Muscle layer of duodenum (tissue), 2 donors: ENCODE data around the gene LACC1.

ENCODE experiments used
- H3K27ac ChIP-seq: one replicate; pipeline ENCODE4 v1.7.0; 2013; ENCODE audit warnings: mild to moderate bottlenecking, low read length
- H3K27me3 ChIP-seq: one replicate; pipeline ENCODE4 v1.7.0; 2013; ENCODE audit warnings: low read depth, mild to moderate bottlenecking, control low read depth, low read length
- H3K36me3 ChIP-seq, 2 donors: one replicate each; pipeline ENCODE4 v1.7.0; 2013; ENCODE audit warnings: low read length in 2 of 2, control low read depth in 1 of 2, mild to moderate bottlenecking in 1 of 2; ENCODE audit not compliant: insufficient read depth in 2 of 2, control insufficient read depth in 1 of 2
- H3K4me1 ChIP-seq, 2 donors: one replicate each; pipeline ENCODE4 v1.7.0; 2013; ENCODE audit warnings: low read length in 2 of 2, mild to moderate bottlenecking in 2 of 2, control low read depth in 1 of 2, moderate library complexity in 1 of 2; ENCODE audit not compliant: insufficient read depth in 2 of 2, control insufficient read depth in 1 of 2
- H3K4me3 ChIP-seq, 2 donors: one replicate each; pipeline ENCODE4 v1.7.0; 2013; ENCODE audit warnings: low read length in 2 of 2, low read depth in 1 of 2, mild to moderate bottlenecking in 1 of 2
- H3K9me3 ChIP-seq, 2 donors: one replicate each; pipeline ENCODE4 v1.7.0; 2013; ENCODE audit warnings: low read length in 2 of 2, control low read depth in 1 of 2, mild to moderate bottlenecking in 1 of 2; ENCODE audit not compliant: control insufficient read depth in 1 of 2
- donor health status: healthy.

The LACC1 gene

GRCh38 chr13:43884222-43884621 is 4.5 kb downstream of the LACC1 start:
- Histone ChIP-seq H3K36me3 (peaks cover 0 to 1% of the 10 kb centered on the region in 2 donors), H3K27me3 (no peaks in the 10 kb centered on the region), H3K9me3 (no peaks in the 10 kb centered on the region), H3K4me3 (no peak overlapping the region), H3K4me1 (peaks cover 3 to 5% of the 10 kb centered on the region in 2 donors), H3K27ac (no peak overlapping the region)

GRCh38 chr13:43894438-43894837 is 14.7 kb downstream of the LACC1 start:
- no peaks in the 10 kb centered on the region for H3K27me3 ChIP-seq
- H3K27ac ChIP-seq = no peak overlapping the region
- H3K4me3 ChIP-seq = no peak overlapping the region
- H3K9me3 ChIP-seq = no peaks in the 10 kb centered on the region
- H3K36me3 ChIP-seq = peaks cover 0 to 5% of the 10 kb centered on the region in 2 donors
- no peaks in the 10 kb centered on the region for H3K4me1 ChIP-seq

- no peak overlapping the region for H3K27ac ChIP-seq
- H3K36me3 ChIP-seq = peaks cover 0 to 5% of the 10 kb centered on the region in 2 donors
- H3K9me3 ChIP-seq = no peaks in the 10 kb centered on the region
- no peaks in the 10 kb centered on the region for H3K27me3 ChIP-seq
- H3K4me3 ChIP-seq = no peak overlapping the region
- H3K4me1 ChIP-seq = no peaks in the 10 kb centered on the region
Observed at GRCh38 chr13:43895940-43896339, 16.2 kb downstream of the LACC1 start.

- peaks cover 0 to 7% of the 10 kb centered on the region in 2 donors for H3K4me1 ChIP-seq
- no peaks in the 10 kb centered on the region for H3K27me3 ChIP-seq
- H3K4me3 ChIP-seq = no peak overlapping the region
- H3K9me3 ChIP-seq = no peaks in the 10 kb centered on the region
- H3K36me3 ChIP-seq = no peaks in the 10 kb centered on the region
- no peak overlapping the region for H3K27ac ChIP-seq
Observed at GRCh38 chr13:43905435-43906031, 25.8 kb downstream of the LACC1 start.

GRCh38 chr13:43908156-43909126 is 28.7 kb downstream of the LACC1 start:
- H3K9me3 ChIP-seq = no peaks in the 10 kb centered on the region
- no peak overlapping the region for H3K4me3 ChIP-seq
- H3K27ac ChIP-seq = no peak overlapping the region
- H3K4me1 ChIP-seq = peaks cover 0 to 7% of the 10 kb centered on the region in 2 donors
- H3K27me3 ChIP-seq = no peaks in the 10 kb centered on the region
- no peaks in the 10 kb centered on the region for H3K36me3 ChIP-seq

- Histone ChIP-seq H3K36me3 (no peaks in the 10 kb centered on the region), H3K4me3 (no peak overlapping the region), H3K27ac (no peak overlapping the region), H3K27me3 (no peaks in the 10 kb centered on the region), H3K4me1 (peaks cover 0 to 7% of the 10 kb centered on the region in 2 donors), H3K9me3 (no peaks in the 10 kb centered on the region)
Observed at GRCh38 chr13:43910856-43911255, 31.2 kb downstream of the LACC1 start.

GRCh38 chr13:43911278-43911677 is 31.6 kb downstream of the LACC1 start:
- H3K4me3 ChIP-seq = no peak overlapping the region
- peaks cover 0 to 7% of the 10 kb centered on the region in 2 donors for H3K4me1 ChIP-seq
- no peak overlapping the region for H3K27ac ChIP-seq
- no peaks in the 10 kb centered on the region for H3K36me3 ChIP-seq
- H3K9me3 ChIP-seq = no peaks in the 10 kb centered on the region
- H3K27me3 ChIP-seq = no peaks in the 10 kb centered on the region

GRCh38 chr13:43911871-43912270 is 32.2 kb downstream of the LACC1 start:
- Histone ChIP-seq H3K9me3 (no peaks in the 10 kb centered on the region), H3K4me3 (no peak overlapping the region), H3K4me1 (peaks cover 0 to 7% of the 10 kb centered on the region in 2 donors), H3K27ac (no peak overlapping the region), H3K36me3 (no peaks in the 10 kb centered on the region), H3K27me3 (no peaks in the 10 kb centered on the region)

- Histone ChIP-seq H3K27ac (no peak overlapping the region), H3K4me1 (no peaks in the 10 kb centered on the region), H3K4me3 (no peak overlapping the region), H3K9me3 (no peaks in the 10 kb centered on the region), H3K36me3 (no peaks in the 10 kb centered on the region), H3K27me3 (no peaks in the 10 kb centered on the region)
Observed at GRCh38 chr13:43915451-43915850, 35.7 kb downstream of the LACC1 start.

GRCh38 chr13:43916828-43917227 is 37.1 kb downstream of the LACC1 start:
- Histone ChIP-seq H3K27me3 (no peaks in the 10 kb centered on the region), H3K4me3 (no peak overlapping the region), H3K4me1 (no peaks in the 10 kb centered on the region), H3K36me3 (no peaks in the 10 kb centered on the region), H3K27ac (no peak overlapping the region), H3K9me3 (no peaks in the 10 kb centered on the region)

GRCh38 chr13:43918636-43919035 is 38.9 kb downstream of the LACC1 start:
- no peak overlapping the region for H3K27ac ChIP-seq
- H3K27me3 ChIP-seq = no peaks in the 10 kb centered on the region
- no peaks in the 10 kb centered on the region for H3K9me3 ChIP-seq
- H3K36me3 ChIP-seq = no peaks in the 10 kb centered on the region
- H3K4me3 ChIP-seq = no peak overlapping the region
- H3K4me1 ChIP-seq = no peaks in the 10 kb centered on the region
